Muscle layer of duodenum (tissue), 2 donors: Measurements from ENCODE around the gene RBM17.
"Not testable (repeated sequence)": the region's sequence is repeated elsewhere in the genome, so short reads cannot be mapped to it uniquely, and the experiment has no call there.

Source experiments
- H3K27ac ChIP-seq: one replicate; pipeline ENCODE4 v1.7.0; 2013; ENCODE audit warnings: mild to moderate bottlenecking, low read length
- H3K27me3 ChIP-seq: one replicate; pipeline ENCODE4 v1.7.0; 2013; ENCODE audit warnings: low read depth, mild to moderate bottlenecking, control low read depth, low read length
- H3K36me3 ChIP-seq, 2 donors: one replicate each; pipeline ENCODE4 v1.7.0; 2013; ENCODE audit warnings: low read length in 2 of 2, control low read depth in 1 of 2, mild to moderate bottlenecking in 1 of 2; ENCODE audit not compliant: insufficient read depth in 2 of 2, control insufficient read depth in 1 of 2
- H3K4me1 ChIP-seq, 2 donors: one replicate each; pipeline ENCODE4 v1.7.0; 2013; ENCODE audit warnings: low read length in 2 of 2, mild to moderate bottlenecking in 2 of 2, control low read depth in 1 of 2, moderate library complexity in 1 of 2; ENCODE audit not compliant: insufficient read depth in 2 of 2, control insufficient read depth in 1 of 2
- H3K4me3 ChIP-seq, 2 donors: one replicate each; pipeline ENCODE4 v1.7.0; 2013; ENCODE audit warnings: low read length in 2 of 2, low read depth in 1 of 2, mild to moderate bottlenecking in 1 of 2
- H3K9me3 ChIP-seq, 2 donors: one replicate each; pipeline ENCODE4 v1.7.0; 2013; ENCODE audit warnings: low read length in 2 of 2, control low read depth in 1 of 2, mild to moderate bottlenecking in 1 of 2; ENCODE audit not compliant: control insufficient read depth in 1 of 2
- donor health status: healthy.

RBM17 gene

DNA sequence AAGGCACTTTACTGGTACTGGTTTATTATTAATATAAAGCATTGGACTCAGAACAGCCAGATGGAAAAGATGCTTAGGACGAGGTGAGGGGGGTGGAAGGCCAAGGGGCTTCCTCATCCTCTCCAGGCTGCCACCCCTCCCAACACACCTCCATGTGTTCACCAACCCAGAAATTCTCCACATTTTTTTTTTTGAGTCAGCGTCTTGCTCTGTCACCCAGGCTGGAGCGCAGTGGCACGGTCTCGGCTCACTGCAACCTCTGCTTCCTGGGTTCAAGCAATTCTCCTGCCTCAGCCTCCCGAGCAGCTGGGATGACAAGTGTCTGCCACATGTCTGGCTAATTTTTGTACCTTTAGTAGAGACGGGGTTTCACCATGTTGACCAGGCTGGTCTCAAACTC is 53.4 kb downstream of the RBM17 start:
- H3K36me3 ChIP-seq, H3K9me3 ChIP-seq, H3K27ac ChIP-seq, H3K27me3 ChIP-seq, H3K4me3 ChIP-seq: not testable (repeated sequence)
- H3K4me1 ChIP-seq, result peaks cover 0 to 14% of the 10 kb centered on the region in 2 donors

DNA sequence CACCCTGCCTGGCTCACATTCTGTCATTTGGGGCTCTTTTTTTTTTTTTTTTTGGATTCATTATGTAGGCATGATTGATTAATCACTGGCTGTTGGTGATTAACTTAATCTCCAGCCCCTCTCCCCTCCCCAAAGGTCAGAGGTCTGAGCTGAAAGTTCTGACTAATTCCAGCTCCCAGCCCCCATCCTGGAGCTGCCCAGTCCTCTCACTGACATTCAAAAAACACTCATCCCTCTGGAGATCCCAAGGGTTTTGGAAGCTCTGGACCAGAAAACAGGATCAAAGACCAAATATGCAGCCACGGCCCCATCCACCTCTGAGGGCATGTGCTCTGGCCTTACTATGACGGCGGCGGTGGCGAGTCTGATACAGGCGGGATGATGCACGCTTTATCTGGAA is 53.8 kb downstream of the RBM17 start:
- no peaks in the 10 kb centered on the region for H3K9me3 ChIP-seq
- no peak overlapping the region for H3K27ac ChIP-seq
- H3K4me1 ChIP-seq, result peaks cover 0 to 14% of the 10 kb centered on the region in 2 donors
- H3K36me3 ChIP-seq, result no peaks in the 10 kb centered on the region
- no peaks in the 10 kb centered on the region for H3K27me3 ChIP-seq
- no peak overlapping the region for H3K4me3 ChIP-seq

DNA sequence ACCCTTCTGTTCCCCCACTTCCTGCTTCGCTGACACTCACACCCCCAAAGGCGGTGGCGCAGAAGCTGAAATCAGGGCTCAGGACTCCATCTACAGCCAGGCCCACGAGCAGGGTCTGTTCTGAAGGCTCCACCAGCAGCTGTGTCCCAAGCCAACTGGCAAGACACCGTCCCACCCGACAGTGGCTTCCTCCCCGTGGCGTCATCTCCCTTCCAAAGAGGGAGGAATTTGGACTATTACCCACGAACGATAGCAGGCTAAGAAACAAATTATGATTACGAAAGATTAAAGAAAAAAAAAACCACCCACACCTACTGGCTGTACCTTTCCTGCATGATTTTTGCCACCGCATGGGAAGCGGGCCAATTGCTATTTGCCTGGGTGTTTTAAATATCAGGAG is 54.3 kb downstream of the RBM17 start:
- Histone ChIP-seq H3K27ac (no peak overlapping the region), H3K4me1 (peaks cover 0 to 14% of the 10 kb centered on the region in 2 donors)

DNA sequence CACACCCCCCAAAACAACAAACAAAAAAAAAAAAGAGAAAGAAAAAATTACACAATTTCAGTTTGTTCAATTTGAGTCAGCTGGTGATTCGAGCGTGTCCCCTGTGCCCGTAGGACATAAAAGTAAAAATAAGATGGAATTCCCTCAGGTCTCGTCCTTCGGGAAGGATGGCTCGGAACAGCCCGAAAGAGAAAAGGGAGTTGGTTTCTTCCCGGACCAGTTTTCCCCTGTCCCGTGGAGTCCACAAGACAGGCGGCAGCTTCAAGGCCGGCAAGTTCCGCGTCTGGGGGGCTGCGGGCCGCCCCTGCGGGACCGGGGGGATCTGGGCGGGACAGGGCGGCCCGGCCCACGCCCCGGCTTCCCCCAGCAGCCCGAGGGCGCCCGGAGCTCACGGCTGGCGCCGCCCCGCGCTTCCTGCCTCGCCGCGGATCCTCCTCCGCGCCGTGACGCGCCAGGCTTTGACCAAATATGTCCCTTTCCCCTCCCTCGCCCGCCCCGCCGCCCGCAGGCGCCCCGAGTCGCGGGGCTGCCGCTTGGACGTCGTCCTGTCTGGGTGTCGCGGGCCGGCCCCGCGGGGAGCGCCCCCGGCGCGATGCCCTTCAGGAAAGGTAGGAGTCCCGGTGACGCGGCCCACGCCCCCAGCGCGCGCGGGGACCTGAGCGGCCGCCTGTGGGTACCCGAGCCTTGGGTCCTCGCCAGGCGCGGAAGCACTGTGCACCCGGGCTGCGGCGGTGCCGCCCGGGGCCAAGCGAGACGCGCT is 55.8 kb downstream of the RBM17 start:
- H3K4me1 ChIP-seq, result peaks cover 0 to 14% of the 10 kb centered on the region in 2 donors
- H3K27me3 ChIP-seq, result no peaks in the 10 kb centered on the region
- no peaks in the 10 kb centered on the region for H3K9me3 ChIP-seq
- H3K36me3 ChIP-seq, result no peaks in the 10 kb centered on the region
- H3K4me3 ChIP-seq, result peak overlapping the region; percentile 76 to 83
- peak overlapping the region; percentile 75 for H3K27ac ChIP-seq

More for the DNA sequence above, 54.3 kb downstream of the RBM17 start:
- no peak overlapping the region for H3K4me3 ChIP-seq
- no peaks in the 10 kb centered on the region for H3K9me3 ChIP-seq
- H3K36me3 ChIP-seq, result no peaks in the 10 kb centered on the region
- no peaks in the 10 kb centered on the region for H3K27me3 ChIP-seq

DNA sequence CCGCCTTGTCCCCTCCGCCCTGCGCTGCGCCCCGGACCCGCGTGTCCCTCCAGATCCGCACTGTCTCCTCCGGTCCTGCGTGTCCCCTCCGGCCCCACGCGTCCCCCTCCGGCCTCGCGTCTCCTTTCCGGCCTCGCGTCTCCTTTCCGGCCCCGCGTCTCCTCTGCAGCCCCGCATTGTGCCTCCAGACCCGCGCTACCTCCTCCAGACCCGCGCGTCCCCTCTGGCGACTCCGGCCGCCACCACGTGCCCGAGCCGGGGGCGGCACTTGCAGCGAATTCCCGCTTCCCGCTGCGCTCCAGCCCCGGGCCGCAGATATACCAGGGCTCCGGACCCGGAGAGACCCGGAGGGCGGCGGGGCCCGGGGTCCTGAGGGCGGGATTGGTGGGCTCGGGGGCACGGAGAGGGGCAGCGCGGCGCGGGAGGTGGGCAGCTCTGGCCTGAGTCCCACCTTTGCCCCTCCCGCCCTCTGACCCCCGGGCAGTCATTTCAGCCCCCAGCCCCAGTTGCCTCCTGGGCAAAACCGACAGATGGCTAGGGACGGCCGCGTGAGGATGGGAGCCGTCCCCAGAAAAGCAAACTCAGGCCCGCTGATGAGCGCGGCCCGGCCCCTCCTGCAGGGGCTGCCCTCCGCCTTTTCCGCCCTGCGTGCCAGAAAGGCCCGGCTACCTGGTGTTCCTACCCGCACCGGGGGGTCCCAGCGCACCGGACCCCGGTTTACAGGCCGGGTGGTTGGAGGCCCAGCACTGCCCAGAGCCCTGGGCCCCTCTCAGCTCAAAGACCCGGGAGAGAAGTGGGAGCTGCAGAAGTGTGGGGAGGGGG is 56.5 kb downstream of the RBM17 start:
- Histone ChIP-seq H3K9me3 (no peaks in the 10 kb centered on the region), H3K27ac (no peak overlapping the region), H3K4me1 (peaks cover 0 to 14% of the 10 kb centered on the region in 2 donors), H3K27me3 (no peaks in the 10 kb centered on the region), H3K36me3 (no peaks in the 10 kb centered on the region), H3K4me3 (peak overlapping the region; percentile 76 to 83)

DNA sequence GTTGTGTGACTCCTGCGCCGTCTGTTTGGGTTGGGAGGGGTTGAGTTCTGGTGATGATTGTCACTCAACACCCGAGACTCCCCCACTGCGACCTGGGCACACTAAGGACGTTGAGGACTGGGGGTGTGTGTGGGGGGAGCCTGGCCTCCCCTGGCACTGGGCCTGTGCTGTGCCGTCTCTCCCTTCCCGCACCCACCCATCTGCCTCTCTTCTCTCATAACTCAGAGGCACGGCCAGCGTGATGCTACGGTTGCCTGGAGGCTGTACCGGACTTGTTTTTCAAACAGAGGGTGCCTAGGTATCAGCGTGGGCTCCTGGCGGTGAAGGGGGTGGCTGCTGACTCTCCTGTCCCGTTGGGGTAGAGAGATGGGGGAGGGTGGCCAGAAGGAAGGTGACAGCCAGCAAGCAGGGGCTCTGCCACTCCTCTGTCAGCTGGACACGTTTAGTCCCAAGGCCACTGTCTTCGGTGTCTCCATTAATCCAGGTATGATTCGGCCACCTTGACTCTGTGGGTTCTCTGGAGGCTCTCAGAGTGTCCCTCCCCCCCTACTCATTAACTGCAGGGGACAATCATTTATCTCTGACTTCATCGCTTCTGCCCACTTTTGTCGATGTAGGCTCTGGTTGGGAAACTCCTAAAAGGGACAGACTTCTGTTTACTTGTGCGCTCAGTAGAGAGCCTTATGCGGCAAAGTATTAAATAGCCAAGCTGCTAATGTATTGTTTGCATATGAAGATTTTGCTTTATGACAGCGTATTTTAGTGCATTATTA is 57.4 kb downstream of the RBM17 start:
- Histone ChIP-seq H3K4me3 (peak overlapping the region; percentile 76 to 83), H3K36me3 (no peaks in the 10 kb centered on the region), H3K27ac (no peak overlapping the region), H3K9me3 (no peaks in the 10 kb centered on the region), H3K4me1 (peaks cover 0 to 17% of the 10 kb centered on the region in 2 donors), H3K27me3 (no peaks in the 10 kb centered on the region)

DNA sequence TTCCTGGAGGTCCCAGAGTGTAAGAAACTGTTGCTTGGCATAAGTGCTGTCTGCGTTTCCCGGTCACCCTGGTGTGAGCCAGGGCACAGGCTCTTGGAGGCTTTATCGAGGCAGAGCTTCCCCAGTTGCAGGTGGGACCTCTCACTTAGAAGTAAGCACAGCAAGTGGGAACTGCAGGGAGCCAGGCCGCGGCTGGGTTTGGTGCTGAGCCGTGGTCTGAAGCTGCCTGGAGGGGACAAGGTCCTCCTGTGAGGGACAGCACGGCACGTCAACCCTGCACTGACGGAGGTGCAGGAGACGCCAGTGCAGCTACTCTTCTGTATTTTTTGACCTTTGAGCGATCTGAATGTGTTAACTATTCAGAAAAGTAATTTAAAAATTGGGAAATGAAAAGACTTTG is 58.1 kb downstream of the RBM17 start:
- Histone ChIP-seq H3K4me1 (peaks cover 0 to 17% of the 10 kb centered on the region in 2 donors), H3K27ac (no peak overlapping the region), H3K36me3 (no peaks in the 10 kb centered on the region), H3K27me3 (no peaks in the 10 kb centered on the region), H3K4me3 (no peak overlapping the region), H3K9me3 (no peaks in the 10 kb centered on the region)

DNA sequence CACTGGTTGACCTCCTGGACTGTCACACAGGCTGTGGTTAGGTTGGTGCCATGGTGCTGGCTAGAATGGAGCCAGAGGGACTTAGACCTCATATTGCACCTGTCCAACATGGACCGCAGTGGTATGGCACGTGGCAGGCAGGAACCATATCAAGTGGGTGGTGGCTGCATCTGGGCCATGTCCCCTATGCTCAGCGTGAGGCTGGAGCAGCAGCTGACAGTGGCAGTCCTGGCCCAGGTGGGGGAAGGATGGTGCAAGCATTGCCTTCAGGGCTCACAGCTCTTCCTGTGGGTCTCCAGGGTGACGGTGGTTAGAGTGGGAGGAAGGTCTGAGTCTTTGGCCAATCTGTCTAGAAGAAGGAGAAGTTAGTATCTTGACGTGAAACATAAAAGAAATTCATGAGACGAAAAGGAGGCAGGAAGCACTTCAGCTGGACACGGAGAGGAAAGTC is 59.4 kb downstream of the RBM17 start:
- no peaks in the 10 kb centered on the region for H3K27me3 ChIP-seq
- no peak overlapping the region for H3K4me3 ChIP-seq
- no peaks in the 10 kb centered on the region for H3K36me3 ChIP-seq
- peaks cover 0 to 17% of the 10 kb centered on the region in 2 donors for H3K4me1 ChIP-seq
- no peak overlapping the region for H3K27ac ChIP-seq
- no peaks in the 10 kb centered on the region for H3K9me3 ChIP-seq

DNA sequence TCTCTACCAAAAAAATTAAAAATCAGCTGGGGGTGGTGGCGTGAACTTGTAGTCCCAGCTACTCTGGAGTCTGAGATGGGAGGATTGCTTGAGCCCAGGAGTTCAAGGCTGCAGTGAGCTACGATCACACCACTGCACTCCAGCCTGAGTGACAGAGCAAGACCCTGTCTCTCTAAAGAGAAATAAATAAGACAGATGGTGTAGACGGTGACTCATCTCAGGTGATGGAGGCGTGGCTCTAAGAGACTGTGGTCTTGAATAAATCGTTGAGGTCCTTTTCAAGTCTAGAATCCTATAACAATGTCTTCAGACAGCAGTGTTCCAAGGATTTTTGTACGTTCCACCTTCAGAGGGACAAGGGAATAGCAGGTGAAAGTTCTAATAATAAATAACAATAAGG is 60.1 kb downstream of the RBM17 start:
- Histone ChIP-seq H3K27me3 (no peaks in the 10 kb centered on the region), H3K36me3 (no peaks in the 10 kb centered on the region), H3K4me3 (no peak overlapping the region), H3K27ac (no peak overlapping the region), H3K9me3 (no peaks in the 10 kb centered on the region), H3K4me1 (peaks cover 0 to 17% of the 10 kb centered on the region in 2 donors)

DNA sequence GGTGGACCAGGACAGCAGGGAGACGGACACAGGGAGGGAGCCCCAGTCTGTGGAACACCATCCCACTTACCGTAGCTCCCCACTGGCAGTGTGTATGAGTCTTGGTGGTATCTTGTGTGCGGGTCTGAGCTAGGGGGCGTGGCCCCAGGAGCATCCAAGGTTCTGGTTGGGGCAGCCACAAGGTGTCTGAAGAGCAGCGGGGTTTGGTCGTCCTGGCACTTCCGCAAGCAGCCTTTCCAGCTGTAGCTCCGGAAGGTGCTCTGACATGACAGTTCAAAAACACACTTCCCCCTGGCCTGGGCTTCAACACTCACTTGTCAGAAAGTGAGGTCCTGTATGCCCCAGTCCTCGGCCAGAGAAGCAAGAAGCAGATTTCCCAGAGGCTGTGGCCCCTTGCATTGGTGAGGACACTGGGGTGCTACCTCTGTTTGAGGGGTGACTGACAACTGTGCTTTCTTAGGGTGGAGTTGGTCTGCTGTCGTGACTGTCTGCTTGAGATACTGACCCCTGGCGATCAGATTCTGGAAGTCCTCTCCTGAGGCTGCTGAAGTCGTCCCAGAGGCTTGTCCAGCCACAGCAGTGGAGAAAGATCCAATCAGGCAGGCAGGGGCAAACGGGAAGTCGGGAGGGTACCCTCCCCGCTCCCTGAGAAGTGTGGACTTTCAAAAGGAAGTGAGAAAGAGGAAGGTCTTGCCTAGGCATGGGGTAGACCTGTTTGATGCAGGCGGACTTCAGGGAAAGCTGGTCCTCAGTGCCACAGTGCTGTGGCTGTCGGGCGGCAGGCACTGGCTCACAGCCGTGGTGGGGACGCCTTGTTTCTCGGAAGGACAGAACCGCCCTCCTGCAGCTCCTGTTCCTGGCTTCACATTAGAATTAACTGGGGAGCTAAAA is 62.5 kb downstream of the RBM17 start:
- Histone ChIP-seq H3K9me3 (no peaks in the 10 kb centered on the region), H3K27me3 (no peaks in the 10 kb centered on the region), H3K4me1 (peaks cover 0 to 9% of the 10 kb centered on the region in 2 donors), H3K36me3 (no peaks in the 10 kb centered on the region), H3K4me3 (peak overlapping the region in 1 of 2 donors; percentile 9), H3K27ac (no peak overlapping the region)
